AML-193 (cell line): ENCODE results near the gene ARPC5L.
"Not testable (repeated sequence)": the region's sequence is repeated elsewhere in the genome, so short reads cannot be mapped to it uniquely, and the experiment has no call there.

Experiments used
- DNase-seq, 2 experiments: peaks; one replicate each; lab custom pipeline; 2025; lab: John Stamatoyannopoulos, UW

ARPC5L gene

GRCh38 chr9:124861342-124862229 lies at the start of gene ARPC5L, which contains the start of gene RPL35:
ARPC5L (plus strand) TSS chr9:124862130; CDS start chr9:124869291, 7,161 bp downstream.
RPL35 (minus strand) TSS chr9:124861957; CDS start chr9:124861912, 45 bp downstream.
- DNase-seq: peak; percentile 86 to 89

- DNase-seq: no peak
These were observed 49.5 kb upstream of the ARPC5L start for GRCh38 chr9:124812441-124812876.

GRCh38 chr9:124813041-124813440 lies 48.9 kb upstream of the ARPC5L start:
- no peak for DNase-seq

GRCh38 chr9:124813501-124814163 lies 48.3 kb upstream of the ARPC5L start:
- no peak for DNase-seq

- DNase-seq: no peak
These were observed 47.8 kb upstream of the ARPC5L start for GRCh38 chr9:124814164-124814535.

- DNase-seq: no peak
These were observed 46.3 kb upstream of the ARPC5L start for GRCh38 chr9:124815601-124816000.

GRCh38 chr9:124818431-124819281 lies 43.3 kb upstream of the ARPC5L start:
- no peak for DNase-seq

- DNase-seq: no peak
These were observed 41.0 kb upstream of the ARPC5L start for GRCh38 chr9:124820698-124821623.

- DNase-seq: no peak
These were observed 33.2 kb upstream of the ARPC5L start for GRCh38 chr9:124828489-124829333.

- no peak for DNase-seq
These were observed 32.6 kb upstream of the ARPC5L start for GRCh38 chr9:124829334-124829669.

GRCh38 chr9:124830593-124830992 lies 31.3 kb upstream of the ARPC5L start:
- no peak for DNase-seq

- DNase-seq: no peak
These were observed 30.1 kb upstream of the ARPC5L start for GRCh38 chr9:124831642-124832364.

- no peak for DNase-seq
These were observed 27.3 kb upstream of the ARPC5L start for GRCh38 chr9:124834591-124834990.

- DNase-seq: no peak
These were observed 26.8 kb upstream of the ARPC5L start for GRCh38 chr9:124835026-124835557.

- DNase-seq: not testable (repeated sequence)
These were observed 23.8 kb upstream of the ARPC5L start for GRCh38 chr9:124838132-124838531.

GRCh38 chr9:124838567-124839275 lies 23.2 kb upstream of the ARPC5L start:
- DNase-seq: not testable (repeated sequence)

GRCh38 chr9:124839612-124840299 lies 22.2 kb upstream of the ARPC5L start:
- DNase-seq: no peak

GRCh38 chr9:124840300-124840833 lies 21.6 kb upstream of the ARPC5L start:
- DNase-seq: no peak
